NOMO-1 treated with DMSO at 0.1 percent for 48 hours (cell line): Measurements from ENCODE around the gene ASB15.
"Not testable (repeated sequence)": the region's sequence is repeated elsewhere in the genome, so short reads cannot be mapped to it uniquely, and the experiment has no call there.

Experiments used
- DNase-seq: peaks from one replicate; lab custom pipeline; 2025; ENCODE audit not compliant: unreplicated experiment; lab: John Stamatoyannopoulos, UW

Gene ASB15

GRCh38 chr7:123634011-123634573 lies 32.5 kb downstream of the ASB15 start:
- DNase-seq = not testable (repeated sequence)

GRCh38 chr7:123635551-123636359 lies 34.1 kb downstream of the ASB15 start:
- DNase-seq = no peak

GRCh38 chr7:123637203-123637602 lies 35.6 kb downstream of the ASB15 start:
- DNase-seq = no peak

- no peak for DNase-seq
These were observed 36.3 kb downstream of the ASB15 start for GRCh38 chr7:123637878-123638277.

- DNase-seq = no peak
These were observed 38.0 kb downstream of the ASB15 start for GRCh38 chr7:123639631-123640030.

GRCh38 chr7:123640583-123640982 lies 39.0 kb downstream of the ASB15 start:
- no peak for DNase-seq

- no peak for DNase-seq
These were observed 40.3 kb downstream of the ASB15 start for GRCh38 chr7:123641901-123642300.

- DNase-seq = peak; percentile 10
These were observed 42.1 kb downstream of the ASB15 start for GRCh38 chr7:123643495-123644441.

- no peak for DNase-seq
These were observed 43.9 kb downstream of the ASB15 start for GRCh38 chr7:123645516-123645915.

GRCh38 chr7:123647106-123647730 lies 45.6 kb downstream of the ASB15 start:
- no peak for DNase-seq

- no peak for DNase-seq
These were observed 48.3 kb downstream of the ASB15 start for GRCh38 chr7:123649964-123650363.

GRCh38 chr7:123650595-123650994 lies 49.0 kb downstream of the ASB15 start:
- no peak for DNase-seq

- no peak for DNase-seq
These were observed 50.8 kb downstream of the ASB15 start for GRCh38 chr7:123652406-123652805.

- no peak for DNase-seq
These were observed 51.5 kb downstream of the ASB15 start for GRCh38 chr7:123653162-123653561.

- DNase-seq = no peak
These were observed 54.0 kb downstream of the ASB15 start, which contains the start of gene LMOD2 for GRCh38 chr7:123655614-123656013. Gene LMOD2, plus strand, starts transcription at chr7:123655866. Its CDS starts 98 bp downstream, at chr7:123655964.

GRCh38 chr7:123656544-123657303 lies 55.1 kb downstream of the ASB15 start:
- no peak for DNase-seq

GRCh38 chr7:123657304-123657685 lies 55.7 kb downstream of the ASB15 start:
- no peak for DNase-seq

GRCh38 chr7:123658023-123658422 lies 56.4 kb downstream of the ASB15 start:
- no peak for DNase-seq

GRCh38 chr7:123660514-123661354 lies 59.1 kb downstream of the ASB15 start:
- no peak for DNase-seq
